HUES64 (cell line): ENCODE data around the gene KCNQ1OT1.

Experiments used
- H3K27ac ChIP-seq: 2 replicates; pipeline ENCODE4 v1.7.0; 2013; ENCODE audit warnings: low read depth, low read length, inconsistent platforms
- H3K27me3 ChIP-seq: 2 replicates; pipeline ENCODE4 v1.6.1; 2013; ENCODE audit warnings: mild to moderate bottlenecking, low read length; ENCODE audit not compliant: insufficient read depth
- H3K36me3 ChIP-seq: 2 replicates; pipeline ENCODE4 v1.6.1; 2013; ENCODE audit warnings: mild to moderate bottlenecking, low read length; ENCODE audit not compliant: insufficient read depth
- H3K4me1 ChIP-seq: 2 replicates; pipeline ENCODE4 v1.6.1; 2013; ENCODE audit warnings: mild to moderate bottlenecking, low read length, moderate library complexity; ENCODE audit not compliant: insufficient read depth
- H3K4me3 ChIP-seq: 2 replicates; pipeline ENCODE4 v1.5.1; 2013; ENCODE audit warnings: mild to moderate bottlenecking, low read length, moderate library complexity
- H3K9ac ChIP-seq: 2 replicates; pipeline ENCODE4 v1.6.1; 2013; ENCODE audit warnings: mild to moderate bottlenecking, low read depth, low read length
- H3K9me3 ChIP-seq: 2 replicates; pipeline ENCODE4 v1.6.1; 2013; ENCODE audit warnings: low read depth, low read length; ENCODE audit not compliant: insufficient read depth
- WGBS: fragments of 150-250, 120-280 bp; methylation state at CpG from one replicate; pipeline ENCODE4 v1.1.7; 2013; ENCODE audit warnings: missing lambda C conversion rate; 5-methylcytosine and 5-hydroxymethylcytosine counted together

The KCNQ1OT1 gene

DNA sequence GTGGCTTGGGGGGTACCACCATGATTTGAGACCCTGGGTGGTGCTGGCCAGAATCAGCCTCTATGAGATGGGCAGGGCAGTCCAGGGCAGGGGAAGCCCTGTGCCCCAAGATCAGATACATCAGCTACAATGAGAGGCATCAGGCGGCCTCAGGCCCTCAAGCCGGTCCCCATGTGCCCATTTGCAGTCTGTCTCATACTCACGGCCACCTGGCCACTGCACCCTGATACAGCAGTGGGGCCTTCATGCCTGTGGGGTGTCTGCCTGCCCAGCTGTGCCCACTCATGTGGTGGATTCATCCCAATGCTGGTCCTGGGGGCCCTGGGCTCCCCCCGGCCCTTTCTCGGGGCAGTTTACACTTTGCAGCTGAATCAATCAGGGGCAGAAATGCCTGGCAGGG lies 42.4 kb upstream of the KCNQ1OT1 start:
- Histone ChIP-seq H3K27ac (no peak overlapping the region), H3K4me1 (no peaks in the 10 kb centered on the region), H3K9ac (no peak overlapping the region), H3K27me3 (peaks cover 25% of the 10 kb centered on the region), H3K9me3 (no peaks in the 10 kb centered on the region), H3K4me3 (no peak overlapping the region), H3K36me3 (no peaks in the 10 kb centered on the region)
- 92% methylated on average over 5 of the region's 5 CpGs for WGBS

DNA sequence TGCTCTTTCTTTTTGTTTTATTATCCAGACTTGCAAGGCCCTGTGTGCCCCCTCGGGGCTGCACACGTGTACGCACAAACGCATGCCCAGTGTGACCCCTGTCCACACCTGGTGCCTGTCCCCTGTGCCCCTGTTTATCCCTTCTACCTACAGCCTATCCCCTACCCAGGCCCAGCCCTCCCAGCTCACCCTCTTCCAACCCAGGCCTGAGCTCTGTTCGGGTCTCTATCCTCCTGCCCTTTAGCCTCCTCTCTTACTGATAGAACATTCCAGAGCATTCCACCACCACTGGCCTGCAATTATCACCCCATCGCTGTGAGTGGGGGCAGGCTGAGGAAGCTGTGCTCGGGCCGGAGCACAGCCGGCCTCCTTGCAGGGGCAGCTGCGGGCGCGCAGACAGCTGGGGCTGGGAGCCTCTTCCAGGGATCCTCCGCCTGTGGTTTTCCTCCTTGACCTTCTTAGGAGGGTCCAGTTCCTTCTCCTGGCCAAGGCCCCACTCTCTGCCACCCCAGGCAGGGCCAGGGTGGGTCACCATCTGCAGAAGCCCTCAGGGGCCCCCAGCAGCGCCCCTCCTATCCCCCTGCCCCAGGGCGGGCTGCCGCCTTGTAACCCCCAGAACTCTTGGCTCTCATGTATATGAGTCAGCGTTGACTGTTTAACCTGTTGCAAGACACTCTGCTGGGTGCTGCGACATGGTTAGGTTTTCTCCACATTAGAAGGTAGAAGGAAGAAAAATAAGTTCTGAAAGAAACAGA lies 41.8 kb upstream of the KCNQ1OT1 start:
- peaks cover 21% of the 10 kb centered on the region for H3K27me3 ChIP-seq
- H3K36me3 ChIP-seq = no peaks in the 10 kb centered on the region
- H3K4me1 ChIP-seq = no peaks in the 10 kb centered on the region
- H3K27ac ChIP-seq = no peak overlapping the region
- H3K4me3 ChIP-seq = no peak overlapping the region
- 81% methylated on average over 18 of the region's 18 CpGs for WGBS
- H3K9ac ChIP-seq = no peak overlapping the region
- H3K9me3 ChIP-seq = no peaks in the 10 kb centered on the region

DNA sequence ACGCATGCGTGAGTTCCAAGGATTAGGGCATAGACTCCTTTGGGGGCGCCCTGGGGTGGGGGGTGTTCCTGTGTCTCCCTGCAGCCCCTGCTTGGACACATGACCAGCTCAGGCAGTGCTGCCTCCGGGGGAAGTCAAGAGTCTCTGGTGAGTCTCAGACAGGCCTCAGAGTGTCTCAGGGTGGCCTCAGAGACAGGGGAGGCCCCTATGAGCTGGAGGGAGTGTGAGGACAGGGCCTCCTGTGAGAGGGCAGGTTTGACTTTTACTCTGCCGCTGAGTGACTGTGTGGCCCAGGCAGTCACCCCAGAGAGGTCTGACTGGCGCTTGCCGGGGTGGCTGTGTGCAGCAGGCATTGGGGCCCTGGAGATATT lies 41.2 kb upstream of the KCNQ1OT1 start:
- no peaks in the 10 kb centered on the region for H3K36me3 ChIP-seq
- no peak overlapping the region for H3K9ac ChIP-seq
- H3K4me3 ChIP-seq = no peak overlapping the region
- H3K27ac ChIP-seq = no peak overlapping the region
- 91% methylated on average over 7 of the region's 7 CpGs for WGBS
- peaks cover 18% of the 10 kb centered on the region for H3K27me3 ChIP-seq
- H3K4me1 ChIP-seq = no peaks in the 10 kb centered on the region
- no peaks in the 10 kb centered on the region for H3K9me3 ChIP-seq

DNA sequence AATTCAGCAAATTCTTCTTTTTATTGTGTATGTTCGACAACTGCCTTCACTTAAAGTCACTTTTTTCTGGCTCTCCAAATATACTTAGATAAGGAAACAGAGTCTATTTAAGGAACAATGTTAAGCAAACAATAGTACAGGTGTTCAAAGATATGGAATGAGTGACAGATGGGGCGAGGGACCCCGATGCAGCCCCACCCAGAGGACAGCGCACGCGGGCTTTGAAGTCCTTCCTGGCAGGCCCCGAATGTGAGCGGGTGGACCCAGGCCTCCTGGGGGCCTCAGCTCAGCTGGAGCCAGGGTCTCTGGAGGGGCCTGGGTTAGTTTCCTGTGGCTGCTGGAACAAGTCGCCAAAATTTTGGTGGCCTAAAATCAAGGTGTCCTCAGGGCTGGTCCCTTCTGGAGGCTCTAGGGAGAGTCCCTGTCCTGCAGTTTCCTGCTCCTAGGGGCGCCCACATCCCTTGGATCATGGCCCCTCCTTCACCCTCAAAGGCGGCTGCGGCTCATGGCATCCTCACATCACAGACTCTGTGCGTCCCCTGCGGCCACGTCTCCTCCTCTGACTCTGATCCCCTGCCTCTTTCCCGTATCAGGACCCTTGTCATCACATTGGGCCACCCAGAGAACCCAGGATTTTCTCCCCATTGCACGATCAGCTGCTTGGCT lies 40.6 kb upstream of the KCNQ1OT1 start:
- 95% methylated on average over 17 of the region's 17 CpGs for WGBS
- Histone ChIP-seq H3K36me3 (no peaks in the 10 kb centered on the region), H3K4me1 (no peaks in the 10 kb centered on the region), H3K9me3 (no peaks in the 10 kb centered on the region), H3K4me3 (no peak overlapping the region), H3K27me3 (peaks cover 19% of the 10 kb centered on the region), H3K27ac (no peak overlapping the region), H3K9ac (no peak overlapping the region)

DNA sequence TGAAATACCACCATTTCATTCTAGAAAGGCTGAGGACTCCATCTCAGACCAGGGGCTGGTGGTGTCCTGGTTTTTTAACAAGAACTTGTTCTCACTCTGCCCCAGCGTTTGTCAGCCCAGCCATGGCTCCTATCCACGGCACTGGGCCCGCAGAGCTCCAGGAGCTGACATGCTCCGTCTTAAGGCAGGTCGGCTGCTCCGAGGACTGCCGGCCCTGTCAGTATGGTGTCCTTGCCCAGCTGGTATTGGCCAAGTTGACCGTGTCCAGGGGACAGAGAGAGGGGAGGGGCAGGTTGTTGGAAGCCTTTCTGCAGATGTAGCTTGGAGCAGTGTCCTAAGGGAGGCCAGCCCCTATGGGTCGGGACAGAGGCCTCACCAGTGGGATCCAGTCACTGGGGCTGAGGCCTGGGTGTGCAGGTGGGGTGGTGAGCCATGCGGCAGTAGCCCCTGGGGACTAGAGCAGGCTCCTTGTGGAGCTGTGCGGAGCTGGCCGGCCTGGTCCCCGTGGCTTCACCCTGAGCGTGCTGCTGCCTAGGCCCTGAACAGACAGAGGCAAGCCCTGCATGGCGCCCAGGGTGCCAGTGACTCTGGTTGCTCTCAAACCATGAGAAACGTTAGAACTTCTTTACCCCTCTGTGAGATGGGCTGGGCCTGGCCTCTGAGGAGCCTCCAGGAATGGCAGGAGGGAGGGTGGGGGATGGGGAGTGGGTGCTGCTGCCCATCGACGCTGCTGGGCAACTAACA lies 39.9 kb upstream of the KCNQ1OT1 start:
- Histone ChIP-seq H3K27me3 (peaks cover 18% of the 10 kb centered on the region), H3K4me3 (no peak overlapping the region), H3K9me3 (no peaks in the 10 kb centered on the region), H3K27ac (no peak overlapping the region), H3K36me3 (no peaks in the 10 kb centered on the region), H3K4me1 (no peaks in the 10 kb centered on the region), H3K9ac (no peak overlapping the region)
- 92% methylated on average over 18 of the region's 18 CpGs for WGBS

DNA sequence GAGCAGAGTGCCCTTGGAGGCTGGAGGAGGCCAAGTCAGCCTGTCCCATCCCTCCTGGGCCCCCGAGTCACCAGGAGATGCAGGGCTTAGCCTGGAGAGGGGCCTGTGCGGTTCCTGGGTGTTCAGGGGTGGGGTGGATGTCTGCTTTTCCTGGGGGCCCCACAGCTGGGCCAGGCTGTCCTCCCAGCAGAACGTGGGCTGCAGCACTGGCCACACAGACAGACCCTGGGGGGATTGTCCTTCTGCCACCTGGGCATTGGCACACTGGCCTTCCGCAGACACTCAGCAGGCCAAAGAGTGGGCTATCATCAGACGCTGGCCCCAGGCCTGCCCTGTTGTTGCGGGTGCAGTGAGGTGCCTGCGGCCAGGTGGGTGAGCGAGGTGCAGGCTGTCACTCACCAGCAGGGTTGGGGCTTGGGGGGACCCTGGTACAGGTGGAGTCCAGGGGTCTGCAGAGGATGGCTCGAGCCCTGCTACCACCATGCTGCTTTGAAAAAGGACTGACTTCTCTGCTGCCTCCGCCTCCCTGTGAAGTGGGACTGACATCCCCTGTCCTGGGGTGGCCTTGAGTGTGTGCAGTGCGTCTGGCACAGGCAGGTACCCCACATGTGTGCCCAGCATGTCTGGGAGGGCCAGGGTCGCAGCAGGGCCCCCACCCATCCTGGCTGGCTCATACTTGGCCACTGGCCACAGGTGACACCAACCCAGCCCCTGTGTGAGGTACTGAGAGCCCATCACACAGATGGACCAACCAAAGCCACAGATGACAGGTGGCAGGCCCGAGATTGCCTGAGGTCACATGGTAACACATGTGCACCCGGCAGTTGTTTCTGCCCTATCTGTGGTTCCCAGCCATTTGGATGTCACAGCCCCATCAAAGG lies 39.0 kb upstream of the KCNQ1OT1 start:
- Histone ChIP-seq H3K4me1 (no peaks in the 10 kb centered on the region), H3K36me3 (no peaks in the 10 kb centered on the region), H3K9me3 (no peaks in the 10 kb centered on the region), H3K9ac (no peak overlapping the region), H3K27me3 (peaks cover 10% of the 10 kb centered on the region), H3K27ac (no peak overlapping the region), H3K4me3 (no peak overlapping the region)
- WGBS = 93% methylated on average over 14 of the region's 14 CpGs

DNA sequence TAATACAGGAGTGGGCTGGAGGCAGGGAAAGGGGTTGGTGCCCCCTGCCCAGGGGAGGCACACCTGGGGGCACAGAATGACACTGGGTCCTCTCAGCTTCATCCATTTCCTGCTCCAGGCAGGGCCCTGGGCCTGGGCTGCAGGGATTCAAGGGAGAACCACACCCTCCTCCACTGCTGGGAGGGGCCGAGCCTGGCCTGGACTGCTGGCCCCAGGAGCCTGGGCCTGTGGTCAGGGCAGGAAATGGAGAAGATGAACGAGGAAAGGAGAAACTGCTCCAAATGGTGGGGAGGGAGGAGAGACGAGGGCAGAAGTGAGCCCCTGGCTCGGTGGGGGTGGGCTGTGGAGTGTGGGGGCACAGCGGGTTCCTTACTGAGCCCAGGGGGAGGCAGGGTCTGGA lies 38.1 kb upstream of the KCNQ1OT1 start:
- Histone ChIP-seq H3K9ac (no peak overlapping the region), H3K4me3 (no peak overlapping the region), H3K9me3 (no peaks in the 10 kb centered on the region), H3K4me1 (no peaks in the 10 kb centered on the region), H3K27ac (no peak overlapping the region), H3K36me3 (no peaks in the 10 kb centered on the region), H3K27me3 (peaks cover 5% of the 10 kb centered on the region)
- WGBS = 85% methylated on average over 5 of the region's 5 CpGs

DNA sequence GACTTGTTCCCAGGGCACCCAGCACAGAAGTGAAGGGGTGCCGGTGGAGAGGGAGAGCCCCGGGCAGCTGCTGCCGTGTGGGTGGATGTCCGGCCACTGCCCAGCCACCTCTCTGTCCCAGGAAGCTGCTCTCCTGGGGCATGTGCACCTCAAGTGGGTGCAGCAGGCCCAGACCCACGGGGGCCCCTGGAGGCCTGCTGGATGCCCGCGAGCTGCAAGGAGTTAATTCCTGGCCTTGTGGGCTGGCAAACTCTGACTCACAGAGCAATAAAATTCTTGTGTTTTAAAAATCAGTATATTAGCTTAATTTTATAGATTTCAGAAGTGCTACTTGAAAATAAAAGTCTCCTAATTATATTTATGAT lies 37.4 kb upstream of the KCNQ1OT1 start:
- H3K9me3 ChIP-seq = no peaks in the 10 kb centered on the region
- peaks cover 3% of the 10 kb centered on the region for H3K27me3 ChIP-seq
- no peak overlapping the region for H3K9ac ChIP-seq
- H3K4me3 ChIP-seq = no peak overlapping the region
- H3K27ac ChIP-seq = no peak overlapping the region
- 90% methylated on average over 7 of the region's 7 CpGs for WGBS
- no peaks in the 10 kb centered on the region for H3K4me1 ChIP-seq
- no peaks in the 10 kb centered on the region for H3K36me3 ChIP-seq

DNA sequence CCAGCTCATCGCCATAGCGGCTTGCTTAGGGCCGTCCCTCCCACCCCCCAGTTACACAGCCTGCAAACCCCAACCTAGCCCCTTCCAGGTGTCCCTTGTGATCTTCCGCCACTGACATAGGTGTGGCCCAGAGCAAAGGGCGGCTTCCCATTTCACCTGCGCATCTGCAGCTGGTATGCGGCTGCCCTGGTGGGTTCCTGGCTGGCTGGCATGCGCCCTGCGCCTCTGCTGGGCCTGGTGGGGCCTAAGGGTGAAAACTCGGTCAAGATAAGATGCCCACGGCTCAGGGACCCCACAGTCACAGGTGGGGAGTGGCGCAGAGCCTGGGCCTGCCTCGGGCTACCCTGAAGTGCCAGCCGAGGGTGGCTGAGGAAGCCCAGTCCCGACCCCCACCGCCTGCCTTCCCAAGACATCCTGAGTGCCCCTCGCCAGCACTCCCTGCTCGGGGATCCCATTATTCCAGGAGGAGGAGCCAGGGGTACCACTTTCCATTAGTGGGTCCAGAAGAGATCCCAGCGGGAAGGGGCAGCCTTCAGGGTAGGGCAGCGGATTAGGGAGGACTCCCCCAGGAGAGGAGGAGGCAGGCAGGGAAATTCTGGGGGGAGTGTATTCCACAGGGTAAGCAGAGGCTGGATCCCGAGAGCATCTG lies 36.9 kb upstream of the KCNQ1OT1 start:
- Histone ChIP-seq H3K4me1 (no peaks in the 10 kb centered on the region), H3K4me3 (no peak overlapping the region), H3K9me3 (no peaks in the 10 kb centered on the region), H3K27me3 (peaks cover 3% of the 10 kb centered on the region), H3K27ac (no peak overlapping the region), H3K9ac (no peak overlapping the region), H3K36me3 (no peaks in the 10 kb centered on the region)
- 96% methylated on average over 21 of the region's 21 CpGs for WGBS

DNA sequence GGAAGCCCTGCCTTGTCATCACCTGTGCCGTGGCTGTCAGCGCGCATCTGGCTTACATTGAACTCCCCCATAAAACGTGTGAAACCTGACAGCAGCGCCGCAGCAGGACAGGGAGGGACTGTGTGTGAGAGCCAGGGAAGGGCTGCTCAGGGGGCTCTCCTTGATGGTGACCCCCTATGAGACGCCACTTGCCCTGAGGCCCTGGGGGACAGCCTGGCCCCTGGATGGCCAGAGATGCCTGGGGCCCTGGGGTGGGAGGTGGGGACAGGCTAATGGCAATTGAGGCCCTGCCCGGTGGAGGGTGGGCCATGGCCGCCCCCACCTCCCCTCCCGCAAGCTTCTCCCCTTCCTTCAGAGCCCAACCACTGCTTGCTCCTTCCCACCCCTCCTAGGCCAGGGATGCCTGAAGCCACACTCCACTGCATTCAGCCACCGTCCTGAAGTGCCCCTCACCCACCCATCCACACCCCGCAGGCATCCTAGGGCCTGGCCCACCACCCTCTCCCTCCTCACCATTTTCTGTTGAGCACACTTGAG lies 35.3 kb upstream of the KCNQ1OT1 start:
- Histone ChIP-seq H3K4me1 (no peaks in the 10 kb centered on the region), H3K9ac (no peak overlapping the region), H3K36me3 (no peaks in the 10 kb centered on the region), H3K27me3 (peaks cover 3% of the 10 kb centered on the region), H3K9me3 (no peaks in the 10 kb centered on the region), H3K27ac (no peak overlapping the region), H3K4me3 (no peak overlapping the region)
- 92% methylated on average over 12 of the region's 12 CpGs for WGBS
